HepG2 (cell line): Measurements from ENCODE around the gene CYP2W1. TPM values are rescaled to one million over a fixed set of nuclear protein-coding genes. Genes with fewer than 3 reads are reported as not detected.

ENCODE experiments used
- ATAC-seq: fragments of 200-7000 bp; cut with Tn5 transposase; 3 replicates; pipeline ENCODE4 v1.9.1; 2020; ENCODE audit warnings: mild to moderate bottlenecking, moderate library complexity
- BruUV-seq: library from RNA; stranded (reverse); fragments of 400-500 nt; replicated peaks from 2 replicates; lab custom pipeline; 2021; lab: Mats Ljungman, UMichigan
- CTCF ChIA-PET: fragments of 300-600 bp; formaldehyde crosslinking; extraction: SDS; loops from one replicate; lab custom pipeline; 2021; ENCODE audit warnings: low total read pairs, inconsistent platforms, low intra/inter-chr PET ratio; lab: Yijun Ruan, JAX
- POLR2A ChIA-PET: fragments of 350-600 bp; sonication (Branson Sonifier 250); formaldehyde crosslinking; loops from one replicate; lab custom pipeline; 2020; ENCODE audit warnings: antibody characterized with exemption, inconsistent platforms; lab: Yijun Ruan, JAX
- DNase-seq: peaks from one replicate; pipeline ENCODE4 v3.0.0-alpha.2; 2015; ENCODE audit warnings: low spot score
- FAIRE-seq: peaks from 3 replicates; lab custom pipeline; 2011; peaks lifted over from hg19 to GRCh38; lab: Jason Lieb, UNC
- H2AFZ ChIP-seq: one replicate; pipeline ENCODE4 v1.6.1; 2011; ENCODE audit warnings: low read length, inconsistent platforms
- H3K27ac ChIP-seq: fragments of 300-600 bp; 3 replicates; pipeline ENCODE4 v1.8.0; 2011; ENCODE audit warnings: mixed run types, mild to moderate bottlenecking, mixed read lengths, low read length, inconsistent platforms; ENCODE audit not compliant: insufficient read depth; ENCODE audit errors: extremely low read length
- H3K27me3 ChIP-seq, 2 experiments: fragments of 200-600 bp in 1 of 2; 2 replicates in 1 of 2; 3 replicates in 1 of 2; pipeline versions ENCODE4 v1.6.0 to v1.8.0; 2011; ENCODE audit warnings: low read length in 2 of 2, mild to moderate bottlenecking in 2 of 2, moderate library complexity in 2 of 2, inconsistent platforms in 1 of 2; ENCODE audit not compliant: insufficient read depth in 2 of 2, control insufficient read depth in 1 of 2
- H3K36me3 ChIP-seq, 2 experiments: fragments of 200-600 bp in 1 of 2; replicated peaks in 1 of 2; 2 replicates in 1 of 2; 3 replicates in 1 of 2; pipeline versions ENCODE4 v1.5.1 to v1.8.0; 2011; ENCODE audit warnings: low read length in 2 of 2, inconsistent platforms in 1 of 2; ENCODE audit not compliant: insufficient read depth in 2 of 2, control insufficient read depth in 1 of 2
- H3K4me1 ChIP-seq: 2 replicates; pipeline ENCODE4 v1.5.1; 2012; ENCODE audit warnings: low read length, inconsistent platforms; ENCODE audit not compliant: insufficient read depth
- H3K4me2 ChIP-seq: 2 replicates; pipeline ENCODE4 v1.6.0; 2011; ENCODE audit warnings: low read depth, low read length, inconsistent platforms
- H3K4me3 ChIP-seq, 3 experiments: fragments of 200-600 bp in 1 of 3; sonication (generic), shearing (Covaris generic) in 1 of 3; replicated peaks in 1 of 3; 2 replicates each; pipeline ENCODE4 v1.5.1; 2011 to 2016; ENCODE audit warnings: low read length in 3 of 3, inconsistent platforms in 2 of 3, low read depth in 2 of 3, mild to moderate bottlenecking in 2 of 3, control low read depth in 1 of 3, mixed read lengths in 1 of 3; ENCODE audit not compliant: insufficient read depth in 1 of 3
- H3K79me2 ChIP-seq: one replicate; pipeline ENCODE4 v1.6.1; 2011; ENCODE audit warnings: low read length, inconsistent platforms; ENCODE audit not compliant: insufficient read depth
- H3K9ac ChIP-seq: 2 replicates; pipeline ENCODE4 v1.6.0; 2011; ENCODE audit warnings: mild to moderate bottlenecking, low read depth, low read length, inconsistent platforms; ENCODE audit not compliant: insufficient read depth
- H3K9me3 ChIP-seq: 2 replicates; pipeline ENCODE4 v1.5.1; 2012; ENCODE audit warnings: mild to moderate bottlenecking, low read length
- H4K20me1 ChIP-seq: 2 replicates; pipeline ENCODE4 v1.6.0; 2011; ENCODE audit warnings: inconsistent platforms, mild to moderate bottlenecking, low read length, moderate library complexity; ENCODE audit not compliant: insufficient read depth
- ELK4 ChIP-seq: sonication (generic); formaldehyde crosslinking; IDR thresholded peaks from 2 replicates; pipeline ENCODE4 v1.9.0; 2021; ENCODE audit warnings: missing genetic modification reagents, borderline replicate concordance
- IKZF1 ChIP-seq: fragments of 450-650 bp; IDR thresholded peaks from 2 replicates; pipeline ENCODE4 v1.7.1; 2016
- MED1 ChIP-seq: sonication (generic); formaldehyde crosslinking; IDR thresholded peaks from 2 replicates; pipeline ENCODE4 v1.4.0; 2020; ENCODE audit warnings: missing genetic modification reagents
- RXRB ChIP-seq: IDR thresholded peaks from 2 replicates; pipeline ENCODE4 v1.6.1; 2016; ENCODE audit warnings: borderline replicate concordance, missing genetic modification reagents, missing compliant biosample characterization
- TBX3 ChIP-seq: fragments of 450-650 bp; IDR thresholded peaks from 2 replicates; pipeline ENCODE4 v1.6.1; 2017; ENCODE audit warnings: antibody characterized with exemption, mild to moderate bottlenecking, inconsistent platforms, borderline replicate concordance
- TOE1 ChIP-seq: sonication (generic); formaldehyde crosslinking; IDR thresholded peaks from 2 replicates; pipeline ENCODE4 v1.4.0; 2020; ENCODE audit warnings: mild to moderate bottlenecking, missing genetic modification reagents
- ZBTB38 ChIP-seq: sonication (generic); formaldehyde crosslinking; IDR thresholded peaks from 2 replicates; pipeline ENCODE4 v1.5.1; 2020; ENCODE audit warnings: mild to moderate bottlenecking, missing genetic modification reagents
- ZFP36L2 ChIP-seq: sonication (generic); formaldehyde crosslinking; IDR thresholded peaks from 2 replicates; pipeline ENCODE4 v1.4.0; 2020; ENCODE audit warnings: missing genetic modification reagents
- ZFP62 ChIP-seq: sonication (generic); formaldehyde crosslinking; IDR thresholded peaks from 2 replicates; pipeline ENCODE4 v1.4.0; 2020; ENCODE audit warnings: missing genetic modification reagents
- ZFP90 ChIP-seq: sonication (generic); formaldehyde crosslinking; IDR thresholded peaks from 2 replicates; pipeline ENCODE4 v1.8.0; 2022; ENCODE audit warnings: missing genetic modification reagents, mild to moderate bottlenecking, inconsistent platforms, borderline replicate concordance
- ZKSCAN1 ChIP-seq: fragments of 150-350 bp; IDR thresholded peaks from 2 replicates; pipeline ENCODE4 v1.6.1; 2014; ENCODE audit warnings: low read length
- ZNF207 ChIP-seq: fragments of 450-650 bp; IDR thresholded peaks from 2 replicates; pipeline ENCODE4 v1.6.1; 2016; ENCODE audit warnings: antibody characterized with exemption, borderline replicate concordance
- ZNF235 ChIP-seq: sonication (generic); formaldehyde crosslinking; IDR thresholded peaks from 2 replicates; pipeline ENCODE4 v1.8.1; 2023; ENCODE audit warnings: mild to moderate bottlenecking, missing genetic modification reagents, borderline replicate concordance
- ZNF260 ChIP-seq: sonication (generic); formaldehyde crosslinking; IDR thresholded peaks from 2 replicates; pipeline ENCODE4 v1.4.0; 2020; ENCODE audit warnings: missing genetic modification reagents, low read depth, mild to moderate bottlenecking, borderline replicate concordance
- ZNF317 ChIP-seq: sonication (generic); formaldehyde crosslinking; IDR thresholded peaks from 2 replicates; pipeline ENCODE4 v1.5.0; 2020; ENCODE audit warnings: mild to moderate bottlenecking, missing genetic modification reagents
- ZNF337 ChIP-seq: sonication (generic); formaldehyde crosslinking; IDR thresholded peaks from 2 replicates; pipeline ENCODE4 v1.5.1; 2020; ENCODE audit warnings: missing genetic modification reagents, low read depth, mild to moderate bottlenecking, borderline replicate concordance
- ZNF850 ChIP-seq: sonication (generic); formaldehyde crosslinking; conservative IDR thresholded peaks from 2 replicates; pipeline ENCODE4 v1.9.0; 2021; ENCODE audit warnings: mild to moderate bottlenecking, missing genetic modification reagents
- ZNF879 ChIP-seq: sonication (generic); formaldehyde crosslinking; IDR thresholded peaks from 2 replicates; pipeline ENCODE4 v1.8.1; 2023; ENCODE audit warnings: missing genetic modification reagents
- ZSCAN25 ChIP-seq: sonication (generic); formaldehyde crosslinking; IDR thresholded peaks from 2 replicates; pipeline ENCODE4 v1.8.0; 2022; ENCODE audit warnings: mild to moderate bottlenecking, missing genetic modification reagents
- WGBS: methylation state at CpG from one replicate; pipeline ENCODE4 v1.1.6; 2017; ENCODE audit warnings: low lambda C conversion rate; 5-methylcytosine and 5-hydroxymethylcytosine counted together
- in situ Hi-C: cut with HindIII; loops from 2 replicates; pipeline ENCODE4 v1.10.0; 2017; ENCODE audit warnings: low pct_unique_long_range_greater_than_20kb; ENCODE audit not compliant: extremely low pct_ligation_motif_present
- intact Hi-C: fragments of 100-400 bp; cut with micrococcal nuclease; formaldehyde crosslinking; loops from one replicate; pipeline ENCODE4 v1.10.0; 2022; ENCODE audit not compliant: unreplicated experiment
- polyA plus RNA-seq, 8 experiments: library from polyadenylated mRNA; depleted of rRNA in 3 of 8; stranded (reverse) in 7 of 8; unstranded in 1 of 8; fragments of >200 nt; fragmentation: Illumina TruSeq in 4 of 8; extraction: Trizol in 4 of 8; gene quantifications; 2 replicates each; pipeline versions ENCODE4 v1.2.1 to v1.2.3, GENCODE V29; 2011 to 2016; ENCODE audit warnings: low read depth in 4 of 8, missing spikeins in 1 of 8, mixed read lengths in 1 of 8; ENCODE audit not compliant: insufficient read depth in 1 of 8
- total RNA-seq, 5 experiments: library from RNA; depleted of rRNA; stranded (reverse); fragments of >200 nt; fragmentation: Illumina TruSeq; extraction: Trizol; gene quantifications; 2 replicates each; pipeline ENCODE4 v1.2.3, GENCODE V29; 2016; ENCODE audit warnings: low read depth in 1 of 5
- TF ChIP-seq, protein P1 (sequence below): sonication (generic); formaldehyde crosslinking; IDR thresholded peaks from 2 replicates; pipeline ENCODE4 v1.9.0; 2021; ENCODE audit warnings: missing genetic modification reagents, mild to moderate bottlenecking, borderline replicate concordance
- TF ChIP-seq, protein P2 (sequence below): sonication (generic); formaldehyde crosslinking; IDR thresholded peaks from 2 replicates; pipeline ENCODE4 v1.4.0; 2020; ENCODE audit warnings: missing genetic modification reagents, low read depth, mild to moderate bottlenecking, borderline replicate concordance

The CYP2W1 gene
- total and polyA plus RNA-seq, 2 of the 13 experiments (the other 11 are each of a cell fraction or from before 2014, with no cell fraction given) = 19.5 to 31.7 TPM

DNA sequence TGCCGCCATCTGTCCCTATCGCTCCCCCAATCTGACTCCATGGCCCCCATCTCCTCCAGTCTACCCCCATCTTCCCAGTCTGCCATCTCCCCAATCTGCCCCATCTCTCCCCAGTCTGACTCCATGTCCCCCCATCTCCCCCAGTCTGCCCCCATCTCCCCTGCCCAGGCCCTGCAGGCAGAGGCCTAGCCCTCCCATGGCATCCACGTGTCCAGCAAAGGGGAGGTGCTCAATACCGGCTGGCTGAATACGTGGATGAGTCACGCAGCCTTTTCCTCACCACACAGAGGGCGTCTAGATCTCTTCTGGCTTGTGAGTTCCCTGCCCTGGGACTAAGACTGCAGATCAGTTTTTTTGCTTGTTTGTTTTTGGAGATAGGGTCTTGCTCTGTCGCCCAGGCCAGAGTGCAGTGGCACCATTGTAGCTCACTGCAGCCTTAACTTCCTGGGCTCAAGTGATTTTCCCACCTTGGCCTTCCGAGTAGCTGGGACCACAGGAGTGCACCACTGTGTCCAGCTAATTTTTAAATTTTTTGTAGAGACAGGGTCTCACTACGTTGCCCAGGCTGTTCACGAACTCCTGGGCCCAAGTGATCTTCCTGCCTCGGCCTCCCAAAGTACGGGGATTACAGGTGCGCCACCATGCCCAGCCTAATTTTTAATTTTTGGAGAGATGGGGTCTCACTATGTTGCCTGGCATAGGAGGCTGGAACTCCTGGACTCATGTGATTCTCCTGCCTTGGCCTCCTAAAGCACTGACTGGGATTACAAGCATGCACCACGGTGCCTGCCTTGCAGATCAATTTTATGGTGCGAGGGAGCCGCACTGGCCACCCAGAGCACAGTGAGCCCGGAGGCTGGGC lies 46.0 kb downstream of the CYP2W1 start:
- H3K4me2 ChIP-seq = peak overlapping the region; percentile 75
- no peaks in the 10 kb centered on the region for H4K20me1 ChIP-seq
- intact Hi-C loops = no loop called here
- peak overlapping the region; percentile 68 for H3K27ac ChIP-seq
- peaks cover 14% of the 10 kb centered on the region for H3K79me2 ChIP-seq
- DNase-seq (peak; percentile 93), ATAC-seq (peak; percentile 88), FAIRE-seq (peak; percentile 94)
- ChIA-PET POLR2A (interaction anchor here (0.7 to 2.5 kb wide), 5 partner anchors 10 to 128 kb away, joined by 3 to 12 read pairs (median 5); partner anchors contain the start of gene GPR146), CTCF (interaction anchor here (1.5 kb wide), 1 partner anchor 36 kb away, joined by 5 read pairs; no protein-coding TSS in a partner anchor)
- no peak overlapping the region for H2AFZ ChIP-seq
- 36% methylated on average over 16 of the region's 18 CpGs for WGBS
- TSS peak; percentile 77 for BruUV-seq
- peaks cover 29% of the 10 kb centered on the region for H3K4me1 ChIP-seq
- no peaks in the 10 kb centered on the region for H3K27me3 ChIP-seq
- no peaks in the 10 kb centered on the region for H3K9me3 ChIP-seq
- peaks cover 2 to 8% of the 10 kb centered on the region in 2 experiments; a peak in 2 of 5 replicates for H3K36me3 ChIP-seq
- in situ Hi-C loops = no loop called here
- peak overlapping the region; percentile 59 to 73 (median 71); a peak in 5 of 6 replicates for H3K4me3 ChIP-seq
- H3K9ac ChIP-seq = peak overlapping the region; percentile 65
- TF ChIP-seq RXRB (CRISPR knock-in tag) (peak; percentile 42; the same call in 1 of the 2 replicates), ELK4 (CRISPR knock-in tag) (no peak), MED1 (CRISPR knock-in tag) (0 out of 2 replicates have a peak, but pooled peaks have one; percentile 11), ZNF317 (CRISPR knock-in tag) (no peak), IKZF1 (no peak), ZNF260 (CRISPR knock-in tag) (no peak), ZSCAN25 (CRISPR knock-in tag) (no peak), ZNF337 (no peak), ZNF850 (CRISPR knock-in tag) (no peak), ZKSCAN1 (no peak), ZNF879 (CRISPR knock-in tag) (no peak), ZNF235 (CRISPR knock-in tag) (no peak), ZFP90 (CRISPR knock-in tag) (no peak), ZFP36L2 (0 out of 2 replicates have a peak, but pooled peaks have one; percentile 46), ZNF207 (no peak), TBX3 (no peak), ZFP62 (CRISPR knock-in tag) (no peak), ZBTB38 (CRISPR knock-in tag) (no peak), TOE1 (no peak)
- TF ChIP-seq, protein P1, sequence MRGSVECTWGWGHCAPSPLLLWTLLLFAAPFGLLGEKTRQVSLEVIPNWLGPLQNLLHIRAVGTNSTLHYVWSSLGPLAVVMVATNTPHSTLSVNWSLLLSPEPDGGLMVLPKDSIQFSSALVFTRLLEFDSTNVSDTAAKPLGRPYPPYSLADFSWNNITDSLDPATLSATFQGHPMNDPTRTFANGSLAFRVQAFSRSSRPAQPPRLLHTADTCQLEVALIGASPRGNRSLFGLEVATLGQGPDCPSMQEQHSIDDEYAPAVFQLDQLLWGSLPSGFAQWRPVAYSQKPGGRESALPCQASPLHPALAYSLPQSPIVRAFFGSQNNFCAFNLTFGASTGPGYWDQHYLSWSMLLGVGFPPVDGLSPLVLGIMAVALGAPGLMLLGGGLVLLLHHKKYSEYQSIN (CRISPR knock-in tag) = no peak
- TF ChIP-seq, protein P2, sequence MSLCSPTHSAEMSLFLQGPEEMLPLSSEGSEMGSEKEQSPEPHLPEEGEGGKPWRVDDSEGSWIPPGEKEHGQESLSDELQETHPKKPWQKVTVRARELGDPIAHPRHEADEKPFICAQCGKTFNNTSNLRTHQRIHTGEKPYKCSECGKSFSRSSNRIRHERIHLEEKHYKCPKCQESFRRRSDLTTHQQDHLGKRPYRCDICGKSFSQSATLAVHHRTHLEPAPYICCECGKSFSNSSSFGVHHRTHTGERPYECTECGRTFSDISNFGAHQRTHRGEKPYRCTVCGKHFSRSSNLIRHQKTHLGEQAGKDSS (CRISPR knock-in tag) = peak; percentile 71; the same call in 1 of the 2 replicates
